PC-3 (cell line): ENCODE results near the gene ZNF648. TPM values are rescaled to one million over a fixed set of nuclear protein-coding genes. Genes with fewer than 3 reads are reported as not detected.

ENCODE experiments used
- ATAC-seq: fragments of 200-7000 bp; cut with Tn5 transposase; 2 replicates; pipeline ENCODE4 v1.9.1; 2020; ENCODE audit warnings: mild to moderate bottlenecking, moderate library complexity
- BruUV-seq: library from RNA; stranded (reverse); fragments of 400-500 nt; replicated peaks from 2 replicates; lab custom pipeline; 2021; lab: Mats Ljungman, UMichigan
- CTCF ChIA-PET: fragments of 300-600 bp; sonication (Branson Sonifier 250); formaldehyde crosslinking; loops from one replicate; lab custom pipeline; 2022; ENCODE audit warnings: antibody characterized with exemption; lab: Charles Lee
- POLR2A ChIA-PET: fragments of 300-600 bp; sonication (Branson Sonifier 250); formaldehyde crosslinking; loops from one replicate; lab custom pipeline; 2022; ENCODE audit warnings: antibody characterized with exemption; ENCODE audit not compliant: unreplicated experiment; lab: Charles Lee
- DNase-seq: peaks from one replicate; pipeline ENCODE4 v3.0.0-alpha.2; 2015
- H2AFZ ChIP-seq: fragments of 300-600 bp; sonication (generic); 2 replicates; pipeline ENCODE4 v1.6.0; 2016; ENCODE audit warnings: antibody characterized with exemption, low read length
- H3F3A ChIP-seq: fragments of 300-600 bp; sonication (generic); one replicate; pipeline ENCODE4 v1.6.0; 2017; ENCODE audit warnings: antibody characterized with exemption, low read length, control low read depth, mild to moderate bottlenecking; ENCODE audit not compliant: unreplicated experiment
- H3K27ac ChIP-seq: fragments of 300-600 bp; sonication (generic); 2 replicates; pipeline ENCODE4 v1.5.1; 2016; ENCODE audit warnings: mild to moderate bottlenecking, low read length
- H3K27me3 ChIP-seq: fragments of 300-600 bp; sonication (generic); 2 replicates; pipeline ENCODE4 v1.6.1; 2016; ENCODE audit warnings: low read length, mixed read lengths
- H3K36me3 ChIP-seq: fragments of 300-600 bp; sonication (generic); 2 replicates; pipeline ENCODE4 v1.6.1; 2016; ENCODE audit warnings: low read depth, mixed run types, low read length, mixed read lengths
- H3K4me1 ChIP-seq: fragments of 300-600 bp; sonication (generic); 2 replicates; pipeline ENCODE4 v1.5.1; 2016; ENCODE audit warnings: low read length; ENCODE audit not compliant: insufficient read depth
- H3K4me2 ChIP-seq: fragments of 300-600 bp; sonication (generic); 2 replicates; pipeline ENCODE4 v1.6.0; 2016; ENCODE audit warnings: low read length
- H3K4me3 ChIP-seq: fragments of 300-600 bp; sonication (generic); 2 replicates; pipeline ENCODE4 v1.5.1; 2016; ENCODE audit warnings: mild to moderate bottlenecking, low read length, mixed read lengths
- H3K79me2 ChIP-seq: fragments of 300-600 bp; sonication (generic); 2 replicates; pipeline ENCODE4 v1.6.1; 2017; ENCODE audit warnings: low read length, mixed read lengths
- H3K9ac ChIP-seq: fragments of 300-600 bp; sonication (generic); 2 replicates; pipeline ENCODE4 v1.6.0; 2016; ENCODE audit warnings: mild to moderate bottlenecking, low read length
- H3K9me2 ChIP-seq: fragments of 300-600 bp; sonication (generic); replicated peaks from 2 replicates; pipeline ENCODE4 v1.6.1; 2016; ENCODE audit warnings: mixed run types, low read length, mixed read lengths
- H3K9me3 ChIP-seq: fragments of 300-600 bp; sonication (generic); 2 replicates; pipeline ENCODE4 v1.6.1; 2016; ENCODE audit warnings: low read length, mixed read lengths
- H4K20me1 ChIP-seq: fragments of 300-600 bp; sonication (generic); 2 replicates; pipeline ENCODE4 v1.6.1; 2016; ENCODE audit warnings: low read length, mixed read lengths
- EZH2 ChIP-seq: fragments of 300-600 bp; sonication (generic); IDR thresholded peaks from one replicate; pipeline ENCODE4 v1.6.1; 2017; ENCODE audit warnings: antibody characterized with exemption, mild to moderate bottlenecking, low read length; ENCODE audit not compliant: unreplicated experiment
- EZH2phosphoT487 ChIP-seq: fragments of 300-600 bp; sonication (generic); IDR thresholded peaks from 2 replicates; pipeline ENCODE4 v1.6.1; 2018; ENCODE audit warnings: mild to moderate bottlenecking, antibody characterized with exemption, low read length, borderline replicate concordance
- intact Hi-C: fragments of 100-400 bp; cut with micrococcal nuclease; formaldehyde crosslinking; loops from 2 replicates; pipeline ENCODE4 v1.9.0; 2023
- total RNA-seq: library from RNA; depleted of rRNA; stranded (reverse); fragments of >200 nt; gene quantifications from 2 replicates; pipeline ENCODE4 v1.2.3, GENCODE V29; 2014
- TF ChIP-seq, protein P1 (sequence below): fragments of 300-600 bp; sonication (generic); conservative IDR thresholded peaks from 2 replicates; pipeline ENCODE4 v1.5.1; 2017; ENCODE audit warnings: antibody characterized with exemption, low read depth, mild to moderate bottlenecking, low read length

Gene ZNF648
- total RNA-seq, 1 experiment from 2014 or later = not detected

DNA sequence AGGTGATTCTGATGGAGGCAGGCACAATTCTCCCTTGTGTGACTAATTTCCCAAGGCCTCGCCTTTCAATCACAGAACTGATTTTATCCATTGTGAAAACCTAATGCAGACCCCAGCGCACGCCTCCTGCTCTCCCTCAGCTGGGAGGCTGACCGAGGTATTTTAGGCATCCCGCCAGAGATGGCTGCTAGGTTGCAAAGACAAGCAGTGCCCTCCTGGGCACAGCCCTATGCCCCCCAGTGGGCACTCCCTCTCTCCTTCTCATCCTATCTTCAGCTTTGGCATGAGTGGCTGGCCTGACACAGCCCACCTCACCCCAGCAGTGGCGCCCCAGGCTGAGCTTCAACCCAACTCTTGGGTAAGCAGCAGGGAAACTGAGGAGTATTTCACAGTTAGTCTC lies 24.2 kb upstream of the ZNF648 start:
- BruUV-seq = no TSS peak
- intact Hi-C loops = loop anchor here (1.0 to 10.0 kb wide), 8 partner anchors 35 to 699 kb away; partner anchors contain the start of gene NPL
- Histone ChIP-seq H3K9me2 (no peaks in the 10 kb centered on the region), H3K36me3 (no peaks in the 10 kb centered on the region), H3K4me3 (no peak overlapping the region), H3K27me3 (no peaks in the 10 kb centered on the region), H4K20me1 (no peaks in the 10 kb centered on the region), H3K9ac (no peak overlapping the region), H3K79me2 (no peaks in the 10 kb centered on the region), H3K4me1 (peaks cover 15% of the 10 kb centered on the region), H3K9me3 (no peaks in the 10 kb centered on the region), H2AFZ (no peak overlapping the region), H3F3A (no peaks in the 10 kb centered on the region), H3K4me2 (no peak overlapping the region), H3K27ac (no peak overlapping the region)
- TF ChIP-seq, protein P1, sequence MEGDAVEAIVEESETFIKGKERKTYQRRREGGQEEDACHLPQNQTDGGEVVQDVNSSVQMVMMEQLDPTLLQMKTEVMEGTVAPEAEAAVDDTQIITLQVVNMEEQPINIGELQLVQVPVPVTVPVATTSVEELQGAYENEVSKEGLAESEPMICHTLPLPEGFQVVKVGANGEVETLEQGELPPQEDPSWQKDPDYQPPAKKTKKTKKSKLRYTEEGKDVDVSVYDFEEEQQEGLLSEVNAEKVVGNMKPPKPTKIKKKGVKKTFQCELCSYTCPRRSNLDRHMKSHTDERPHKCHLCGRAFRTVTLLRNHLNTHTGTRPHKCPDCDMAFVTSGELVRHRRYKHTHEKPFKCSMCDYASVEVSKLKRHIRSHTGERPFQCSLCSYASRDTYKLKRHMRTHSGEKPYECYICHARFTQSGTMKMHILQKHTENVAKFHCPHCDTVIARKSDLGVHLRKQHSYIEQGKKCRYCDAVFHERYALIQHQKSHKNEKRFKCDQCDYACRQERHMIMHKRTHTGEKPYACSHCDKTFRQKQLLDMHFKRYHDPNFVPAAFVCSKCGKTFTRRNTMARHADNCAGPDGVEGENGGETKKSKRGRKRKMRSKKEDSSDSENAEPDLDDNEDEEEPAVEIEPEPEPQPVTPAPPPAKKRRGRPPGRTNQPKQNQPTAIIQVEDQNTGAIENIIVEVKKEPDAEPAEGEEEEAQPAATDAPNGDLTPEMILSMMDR = no peak
- TF ChIP-seq EZH2phosphoT487 = no peak
- TF ChIP-seq EZH2 = no peak
- POLR2A ChIA-PET = no interaction called here
- no peak for DNase-seq
- CTCF ChIA-PET = no interaction called here
- no peak for ATAC-seq

DNA sequence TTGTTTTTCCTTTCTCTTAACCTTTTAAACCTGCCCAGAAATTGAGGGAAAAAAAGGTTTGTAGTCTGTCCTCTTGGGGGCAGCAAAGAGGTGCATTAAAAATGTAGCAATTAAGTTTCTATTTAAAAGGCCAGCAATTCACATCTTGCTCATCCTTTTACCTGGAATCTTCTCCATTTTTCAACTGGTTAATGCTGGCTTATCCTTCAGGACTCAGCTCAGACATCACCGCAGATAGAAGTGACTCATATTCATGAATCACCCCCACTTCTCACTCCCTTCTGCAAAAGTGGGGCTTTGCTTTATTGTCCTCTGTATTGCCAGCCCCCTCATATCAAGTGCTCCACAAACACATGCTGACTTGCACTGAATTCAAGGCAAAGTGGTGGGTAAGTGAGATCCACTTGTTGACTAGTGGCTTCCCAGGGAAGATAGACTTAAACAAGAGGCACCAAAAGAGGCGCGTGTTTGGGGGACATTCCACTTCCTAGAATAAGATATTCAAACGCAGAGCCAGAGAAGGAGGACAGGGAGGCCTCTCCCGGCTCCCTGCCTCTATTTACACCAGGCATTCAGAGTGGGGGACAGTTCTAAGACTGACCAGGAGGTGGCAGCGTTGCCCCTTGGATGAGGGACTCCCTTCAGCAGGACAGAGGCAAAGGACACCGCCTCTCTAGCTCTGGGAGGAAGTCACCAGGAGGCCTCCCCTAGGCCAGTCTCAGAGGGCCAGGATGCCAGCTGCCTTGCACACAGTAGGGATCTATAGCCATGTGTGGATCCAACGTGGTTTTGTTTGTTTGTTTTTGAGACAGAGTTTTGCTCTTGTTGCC lies 23.2 kb upstream of the ZNF648 start:
- intact Hi-C loops = loop anchor here (1.0 to 10.0 kb wide), 8 partner anchors 36 to 700 kb away; partner anchors contain the start of gene NPL
- ATAC-seq (peak; percentile 96), DNase-seq (peak; percentile 83)
- Histone ChIP-seq H3K9me3 (no peaks in the 10 kb centered on the region), H3K27me3 (no peaks in the 10 kb centered on the region), H3K9ac (no peak overlapping the region), H3K36me3 (no peaks in the 10 kb centered on the region), H3K4me2 (peak overlapping the region; percentile 60), H2AFZ (peak overlapping the region; percentile 61; the same call in 1 of the 2 replicates), H3K79me2 (no peaks in the 10 kb centered on the region), H3F3A (no peaks in the 10 kb centered on the region), H4K20me1 (no peaks in the 10 kb centered on the region), H3K4me3 (peak overlapping the region; percentile 25; the same call in 1 of the 2 replicates), H3K4me1 (peaks cover 15% of the 10 kb centered on the region), H3K27ac (no peak overlapping the region), H3K9me2 (no peaks in the 10 kb centered on the region)
- POLR2A ChIA-PET = no interaction called here
- no peak for TF ChIP-seq EZH2
- TF ChIP-seq, protein P1 = peak; percentile 66
- no TSS peak for BruUV-seq
- CTCF ChIA-PET = interaction anchor here (0.5 to 1.5 kb wide), 3 partner anchors 58 to 511 kb away, joined by 4 to 8 read pairs (median 4); no protein-coding TSS in a partner anchor
